Glomerular visceral epithelial cell (primary cell): ENCODE data around the gene CRELD2.
"Not testable (repeated sequence)": the region's sequence is repeated elsewhere in the genome, so short reads cannot be mapped to it uniquely, and the experiment has no call there.

Experiments used
- DNase-seq: peaks from one replicate; pipeline ENCODE4 v3.0.0-alpha.2; 2016; ENCODE audit errors: extremely low spot score

The CRELD2 gene

GRCh38 chr22:49945042-49945794, 26.8 kb downstream of the CRELD2 start:
- not testable (repeated sequence) for DNase-seq

GRCh38 chr22:49946612-49947295, 28.3 kb downstream of the CRELD2 start:
- DNase-seq: no peak

GRCh38 chr22:49947296-49947622, 28.8 kb downstream of the CRELD2 start:
- no peak for DNase-seq

GRCh38 chr22:49948116-49948957, 29.9 kb downstream of the CRELD2 start:
- DNase-seq: no peak

- no peak for DNase-seq
Measured at GRCh38 chr22:49948958-49949913, 30.8 kb downstream of the CRELD2 start.

- no peak for DNase-seq
Measured at GRCh38 chr22:49949914-49950292, 31.5 kb downstream of the CRELD2 start.

GRCh38 chr22:49950396-49950994, 32.1 kb downstream of the CRELD2 start:
- no peak for DNase-seq

- DNase-seq: no peak
Measured at GRCh38 chr22:49951000-49951677, 32.7 kb downstream of the CRELD2 start.

GRCh38 chr22:49951678-49951985, 33.2 kb downstream of the CRELD2 start:
- no peak for DNase-seq

GRCh38 chr22:49951986-49952896, 33.8 kb downstream of the CRELD2 start:
- DNase-seq: peak; percentile 77

GRCh38 chr22:49953027-49953679, 34.7 kb downstream of the CRELD2 start:
- DNase-seq: no peak

- no peak for DNase-seq
Measured at GRCh38 chr22:49953680-49954344, 35.4 kb downstream of the CRELD2 start.

GRCh38 chr22:49954354-49954753, 35.9 kb downstream of the CRELD2 start:
- DNase-seq: no peak

GRCh38 chr22:49954991-49955580, 36.7 kb downstream of the CRELD2 start:
- DNase-seq: no peak

- no peak for DNase-seq
Measured at GRCh38 chr22:49955581-49956417, 37.4 kb downstream of the CRELD2 start.

- DNase-seq: no peak
Measured at GRCh38 chr22:49956418-49956770, 38.0 kb downstream of the CRELD2 start.
